Measurements from ENCODE around the gene GANC.

The GANC gene

GRCh38 chr15:42392309-42393024 lies 119.5 kb downstream of the GANC start:
- H3K4me1 ChIP-seq (ENCODE audit: control extremely low read depth in 1 of 4, control insufficient read depth in 4 of 4, insufficient read depth in 4 of 4, low read length in 3 of 4) = no peaks in the 10 kb centered on the region
- H3K27me3 ChIP-seq (replicated peaks in 2 of 5; ENCODE audit: control insufficient read depth in 4 of 5, insufficient read depth in 5 of 5, low read length in 4 of 5) = no peaks in the 10 kb centered on the region
- no peak overlapping the region for H3K27ac ChIP-seq (ENCODE audit: insufficient read depth in 1 of 2, low read depth in 1 of 2, low read length in 2 of 2, poor library complexity in 1 of 2, severe bottlenecking in 2 of 2)
- peaks cover 0 to 5% (median 2%) of the 10 kb centered on the region in 4 experiments for H3K36me3 ChIP-seq (ENCODE audit: control insufficient read depth in 4 of 4, insufficient read depth in 4 of 4, low read length in 3 of 4)
- no peaks in the 10 kb centered on the region for H3K9me3 ChIP-seq (ENCODE audit: control extremely low read depth in 1 of 5, control insufficient read depth in 4 of 5, insufficient read depth in 2 of 5, low read depth in 1 of 5, low read length in 4 of 5)
- no peak overlapping the region for H3K4me3 ChIP-seq (ENCODE audit: control insufficient read depth in 1 of 7, extremely low read depth in 1 of 7, insufficient read depth in 4 of 7, low read depth in 2 of 7, low read length in 6 of 7)
- ChIA-PET POLR2A (no interaction called here), CTCF (interaction anchor here (0.5 to 1.6 kb wide), 3 partner anchors 8 to 255 kb away, joined by 3 to 5 read pairs (median 4); no protein-coding TSS in a partner anchor)
- no peak for DNase-seq
- WGBS (ENCODE audit: insufficient coverage) = 98% methylated on average over 10 of the region's 11 CpGs

- no peak for DNase-seq
- no peak overlapping the region for H3K4me3 ChIP-seq (ENCODE audit: control insufficient read depth in 1 of 7, extremely low read depth in 1 of 7, insufficient read depth in 4 of 7, low read depth in 2 of 7, low read length in 6 of 7)
Measured at GRCh38 chr15:42394106-42394505, 121.1 kb downstream of the GANC start.

GRCh38 chr15:42395838-42396237 lies 122.8 kb downstream of the GANC start:
- Histone ChIP-seq H3K9me3 (ENCODE audit: control extremely low read depth in 1 of 5, control insufficient read depth in 4 of 5, insufficient read depth in 2 of 5, low read depth in 1 of 5, low read length in 4 of 5) (no peaks in the 10 kb centered on the region), H3K4me3 (ENCODE audit: control insufficient read depth in 1 of 7, extremely low read depth in 1 of 7, insufficient read depth in 4 of 7, low read depth in 2 of 7, low read length in 6 of 7) (no peak overlapping the region), H3K27ac (ENCODE audit: insufficient read depth in 1 of 2, low read depth in 1 of 2, low read length in 2 of 2, poor library complexity in 1 of 2, severe bottlenecking in 2 of 2) (no peak overlapping the region), H3K36me3 (ENCODE audit: control insufficient read depth in 4 of 4, insufficient read depth in 4 of 4, low read length in 3 of 4) (no peaks in the 10 kb centered on the region), H3K27me3 (replicated peaks in 2 of 5; ENCODE audit: control insufficient read depth in 4 of 5, insufficient read depth in 5 of 5, low read length in 4 of 5) (no peaks in the 10 kb centered on the region), H3K4me1 (ENCODE audit: control extremely low read depth in 1 of 4, control insufficient read depth in 4 of 4, insufficient read depth in 4 of 4, low read length in 3 of 4) (peaks cover 0 to under 1% (median 0%) of the 10 kb centered on the region in 4 experiments)
- WGBS (ENCODE audit: insufficient coverage) = no CpG with 5 or more reads among the region's 1 CpG
- CTCF ChIA-PET = no interaction called here
- POLR2A ChIA-PET = no interaction called here
- no peak for DNase-seq

More at GRCh38 chr15:42394106-42394505, 121.1 kb downstream of the GANC start:
- WGBS (ENCODE audit: insufficient coverage) = 96% methylated on average over 12 of the region's 13 CpGs
- Histone ChIP-seq H3K27ac (ENCODE audit: insufficient read depth in 1 of 2, low read depth in 1 of 2, low read length in 2 of 2, poor library complexity in 1 of 2, severe bottlenecking in 2 of 2) (no peak overlapping the region), H3K9me3 (ENCODE audit: control extremely low read depth in 1 of 5, control insufficient read depth in 4 of 5, insufficient read depth in 2 of 5, low read depth in 1 of 5, low read length in 4 of 5) (no peaks in the 10 kb centered on the region), H3K27me3 (replicated peaks in 2 of 5; ENCODE audit: control insufficient read depth in 4 of 5, insufficient read depth in 5 of 5, low read length in 4 of 5) (no peaks in the 10 kb centered on the region), H3K36me3 (ENCODE audit: control insufficient read depth in 4 of 4, insufficient read depth in 4 of 4, low read length in 3 of 4) (peaks cover 0 to 2% (median 0%) of the 10 kb centered on the region in 4 experiments), H3K4me1 (ENCODE audit: control extremely low read depth in 1 of 4, control insufficient read depth in 4 of 4, insufficient read depth in 4 of 4, low read length in 3 of 4) (no peaks in the 10 kb centered on the region)
- POLR2A ChIA-PET = no interaction called here
- CTCF ChIA-PET = interaction anchor here (1.6 kb wide), 1 partner anchor 9 kb away, joined by 4 read pairs; no protein-coding TSS in a partner anchor

GRCh38 chr15:42401544-42402454 lies 128.8 kb downstream of the GANC start:
- ChIA-PET POLR2A (interaction anchor here (0.6 kb wide), 1 partner anchor 24 kb away, joined by 3 read pairs; no protein-coding TSS in a partner anchor), CTCF (no interaction called here)
- Histone ChIP-seq H3K4me1 (ENCODE audit: control extremely low read depth in 1 of 4, control insufficient read depth in 4 of 4, insufficient read depth in 4 of 4, low read length in 3 of 4) (peaks cover 0 to 25% (median 12%) of the 10 kb centered on the region in 4 experiments), H3K27ac (ENCODE audit: insufficient read depth in 1 of 2, low read depth in 1 of 2, low read length in 2 of 2, poor library complexity in 1 of 2, severe bottlenecking in 2 of 2) (peak overlapping the region in 1 of 2 experiments; percentile 35), H3K36me3 (ENCODE audit: control insufficient read depth in 4 of 4, insufficient read depth in 4 of 4, low read length in 3 of 4) (peaks cover 0 to 4% (median 0%) of the 10 kb centered on the region in 4 experiments), H3K9me3 (ENCODE audit: control extremely low read depth in 1 of 5, control insufficient read depth in 4 of 5, insufficient read depth in 2 of 5, low read depth in 1 of 5, low read length in 4 of 5) (no peaks in the 10 kb centered on the region), H3K4me3 (ENCODE audit: control insufficient read depth in 1 of 7, extremely low read depth in 1 of 7, insufficient read depth in 4 of 7, low read depth in 2 of 7, low read length in 6 of 7) (peak overlapping the region in 2 of 7 experiments; percentile 20 to 23), H3K27me3 (replicated peaks in 2 of 5; ENCODE audit: control insufficient read depth in 4 of 5, insufficient read depth in 5 of 5, low read length in 4 of 5) (no peaks in the 10 kb centered on the region)
- DNase-seq = peak in 1 of 3 donors; percentile 19
- WGBS (ENCODE audit: insufficient coverage) = 77% methylated on average over 19 of the region's 24 CpGs

GRCh38 chr15:42402455-42403205 lies 129.6 kb downstream of the GANC start:
- Histone ChIP-seq H3K4me3 (ENCODE audit: control insufficient read depth in 1 of 7, extremely low read depth in 1 of 7, insufficient read depth in 4 of 7, low read depth in 2 of 7, low read length in 6 of 7) (no peak overlapping the region), H3K36me3 (ENCODE audit: control insufficient read depth in 4 of 4, insufficient read depth in 4 of 4, low read length in 3 of 4) (peaks cover 0 to 4% (median 0%) of the 10 kb centered on the region in 4 experiments), H3K27me3 (replicated peaks in 2 of 5; ENCODE audit: control insufficient read depth in 4 of 5, insufficient read depth in 5 of 5, low read length in 4 of 5) (no peaks in the 10 kb centered on the region), H3K27ac (ENCODE audit: insufficient read depth in 1 of 2, low read depth in 1 of 2, low read length in 2 of 2, poor library complexity in 1 of 2, severe bottlenecking in 2 of 2) (no peak overlapping the region), H3K4me1 (ENCODE audit: control extremely low read depth in 1 of 4, control insufficient read depth in 4 of 4, insufficient read depth in 4 of 4, low read length in 3 of 4) (peaks cover 0 to 25% (median 12%) of the 10 kb centered on the region in 4 experiments), H3K9me3 (ENCODE audit: control extremely low read depth in 1 of 5, control insufficient read depth in 4 of 5, insufficient read depth in 2 of 5, low read depth in 1 of 5, low read length in 4 of 5) (no peaks in the 10 kb centered on the region)
- ChIA-PET CTCF (no interaction called here), POLR2A (no interaction called here)
- peak in 1 of 3 donors; percentile 17 for DNase-seq
- 90% methylated on average over 13 of the region's 15 CpGs for WGBS (ENCODE audit: insufficient coverage)

GRCh38 chr15:42403389-42403788 lies 130.4 kb downstream of the GANC start:
- Histone ChIP-seq H3K27ac (ENCODE audit: insufficient read depth in 1 of 2, low read depth in 1 of 2, low read length in 2 of 2, poor library complexity in 1 of 2, severe bottlenecking in 2 of 2) (no peak overlapping the region), H3K27me3 (replicated peaks in 2 of 5; ENCODE audit: control insufficient read depth in 4 of 5, insufficient read depth in 5 of 5, low read length in 4 of 5) (no peaks in the 10 kb centered on the region), H3K4me1 (ENCODE audit: control extremely low read depth in 1 of 4, control insufficient read depth in 4 of 4, insufficient read depth in 4 of 4, low read length in 3 of 4) (peaks cover 0 to 25% (median 12%) of the 10 kb centered on the region in 4 experiments), H3K9me3 (ENCODE audit: control extremely low read depth in 1 of 5, control insufficient read depth in 4 of 5, insufficient read depth in 2 of 5, low read depth in 1 of 5, low read length in 4 of 5) (no peaks in the 10 kb centered on the region), H3K36me3 (ENCODE audit: control insufficient read depth in 4 of 4, insufficient read depth in 4 of 4, low read length in 3 of 4) (peaks cover 0 to 4% (median 0%) of the 10 kb centered on the region in 4 experiments), H3K4me3 (ENCODE audit: control insufficient read depth in 1 of 7, extremely low read depth in 1 of 7, insufficient read depth in 4 of 7, low read depth in 2 of 7, low read length in 6 of 7) (no peak overlapping the region)
- ChIA-PET POLR2A (no interaction called here), CTCF (no interaction called here)
- no peak for DNase-seq
- WGBS (ENCODE audit: insufficient coverage) = 100% methylated on average over 6 of the region's 7 CpGs
